CD4-positive, alpha-beta T cell (primary cell): ENCODE results near the gene NFX1. TPM values are rescaled to one million over a fixed set of nuclear protein-coding genes. Genes with fewer than 3 reads are reported as not detected.

ENCODE experiments used
- ATAC-seq: fragments of 200-7000 bp; cut with Tn5 transposase; one replicate; pipeline ENCODE4 v1.10.0; 2022; ENCODE audit warnings: mild to moderate bottlenecking; ENCODE audit not compliant: poor library complexity
- CTCF ChIA-PET: fragments of 350-600 bp; sonication (Branson Sonifier 250); formaldehyde crosslinking; loops from one replicate; lab custom pipeline; 2021; ENCODE audit warnings: antibody characterized with exemption, inconsistent platforms; lab: Charles Lee
- POLR2A ChIA-PET: fragments of 350-600 bp; sonication (Branson Sonifier 250); formaldehyde crosslinking; loops from one replicate; lab custom pipeline; 2021; ENCODE audit warnings: antibody characterized with exemption, inconsistent platforms; lab: Charles Lee
- DNase-seq, 14 experiments: peaks; one replicate each; pipeline ENCODE4 v3.0.0-alpha.2; 2013 to 2020; ENCODE audit warnings: mixed read lengths in 2 of 14
- H3K27ac ChIP-seq, 2 donors: one replicate each; pipeline versions ENCODE4 v1.5.1 to v1.7.0; 2013; ENCODE audit warnings: low read length in 2 of 2, low read depth in 1 of 2, mild to moderate bottlenecking in 1 of 2
- H3K27me3 ChIP-seq, 2 experiments: 1 replicate in 1 of 2; 2 replicates in 1 of 2; pipeline versions ENCODE4 v1.6.1 to v1.7.0; 2013; ENCODE audit warnings: low read length in 2 of 2, control low read depth in 1 of 2, mild to moderate bottlenecking in 1 of 2, moderate library complexity in 1 of 2; ENCODE audit not compliant: insufficient read depth in 2 of 2, control insufficient read depth in 1 of 2
- H3K36me3 ChIP-seq: one replicate; pipeline ENCODE4 v1.6.1; 2013; ENCODE audit warnings: low read length, control low read depth; ENCODE audit not compliant: insufficient read depth
- H3K4me1 ChIP-seq: one replicate; pipeline ENCODE4 v1.6.1; 2013; ENCODE audit warnings: low read length, control low read depth; ENCODE audit not compliant: insufficient read depth
- H3K4me3 ChIP-seq: one replicate; pipeline ENCODE4 v1.5.1; 2013; ENCODE audit warnings: mild to moderate bottlenecking, low read length, moderate library complexity
- H3K9me3 ChIP-seq, 2 experiments: 1 replicate in 1 of 2; 2 replicates in 1 of 2; pipeline versions ENCODE4 v1.6.1 to v1.7.0; 2013; ENCODE audit warnings: low read length in 2 of 2, mild to moderate bottlenecking in 2 of 2, control low read depth in 1 of 2, moderate library complexity in 1 of 2; ENCODE audit not compliant: control insufficient read depth in 1 of 2, insufficient read depth in 1 of 2
- H3K27ac Mint-ChIP-seq: one replicate; pipeline ENCODE4 v1.8.0; 2020; ENCODE audit warnings: mixed read lengths
- H3K27me3 Mint-ChIP-seq: one replicate; pipeline ENCODE4 v1.8.0; 2021; ENCODE audit warnings: mixed read lengths
- H3K36me3 Mint-ChIP-seq: one replicate; pipeline ENCODE4 v1.8.0; 2021; ENCODE audit warnings: low read depth, mixed read lengths
- H3K4me1 Mint-ChIP-seq: one replicate; pipeline ENCODE4 v1.8.0; 2021; ENCODE audit warnings: low read depth, mixed read lengths
- H3K4me3 Mint-ChIP-seq: one replicate; pipeline ENCODE4 v1.8.0; 2020; ENCODE audit warnings: mild to moderate bottlenecking, mixed read lengths
- H3K9me3 Mint-ChIP-seq: one replicate; pipeline ENCODE4 v1.8.0; 2020; ENCODE audit warnings: mixed read lengths
- CTCF ChIP-seq: fragments of 200-600 bp; IDR thresholded peaks from one replicate; pipeline ENCODE4 v1.8.0; 2022; ENCODE audit warnings: antibody characterized with exemption, mild to moderate bottlenecking
- intact Hi-C, 2 experiments: fragments of 100-400 bp; cut with DNase I in 1 of 2; cut with micrococcal nuclease in 1 of 2; formaldehyde crosslinking; loops; one replicate each; pipeline versions ENCODE4 v1.15.1 to v1.9.0; 2023 to 2025; cut with DNase I, micrococcal nuclease
- total RNA-seq, 174 experiments: library from RNA in 2 of 174; stranded (reverse) in 2 of 174; gene quantifications; one replicate each; pipeline ENCODE4 v1.2.3 and lab custom pipeline; 2021 to 2026

Gene NFX1
- total RNA-seq, 2 experiments from 2014 or later: 33.1 to 34.1 TPM

DNA sequence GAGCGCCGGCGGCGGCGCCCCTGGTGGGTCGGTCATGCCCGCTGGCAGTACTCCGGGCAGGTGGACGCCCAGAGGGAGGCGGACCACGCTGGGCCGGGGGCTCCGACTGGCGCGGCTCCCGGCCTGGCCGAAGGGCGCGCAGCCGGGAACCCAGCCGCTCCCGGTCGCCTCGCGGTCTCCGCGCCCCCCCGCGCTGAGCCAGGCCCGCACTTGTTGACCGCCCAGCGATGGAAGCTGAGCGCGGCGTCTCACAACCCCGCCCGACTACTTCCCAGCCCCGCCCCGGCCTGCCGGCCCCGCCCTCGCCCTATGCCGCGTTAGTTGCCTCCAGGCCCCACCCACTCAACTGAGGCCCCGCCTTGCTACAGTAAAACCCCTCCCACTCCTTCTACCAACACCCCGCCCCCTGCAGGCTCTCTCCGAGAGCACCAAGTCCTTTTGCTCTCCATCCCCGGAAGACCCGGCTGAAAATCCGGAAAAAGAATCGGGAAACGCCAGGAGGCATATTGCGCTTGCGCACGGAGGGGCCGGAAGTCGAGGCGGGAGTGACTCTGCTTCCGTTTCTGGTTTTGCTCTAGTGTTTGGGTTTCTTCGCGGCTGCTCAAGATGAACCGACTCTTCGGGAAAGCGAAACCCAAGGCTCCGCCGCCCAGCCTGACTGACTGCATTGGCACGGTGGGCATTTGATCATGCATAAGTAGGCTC lies 25.7 kb upstream of the NFX1 start, which contains the start of the genes BAG1 and CHMP5:
TSS of gene BAG1 (minus strand) at position 236 of the 705 bp plus-strand sequence.
TSS of gene CHMP5 (plus strand) at position 577 of the 705 bp plus-strand sequence. CDS start at position 607, 30 bp downstream.
- Histone ChIP-seq H3K4me1 (peaks cover 31% of the 10 kb centered on the region), H3K4me3 (peak within 1 kb of the TSS; percentile 94), H3K27ac (peak within 1 kb of the TSS; percentile 59 to 86), H3K9me3 (no peaks in the 10 kb centered on the region), H3K27me3 (no peaks in the 10 kb centered on the region), H3K36me3 (peaks cover 56% of the 10 kb centered on the region)
- Mint-ChIP-seq H3K4me1 (peaks cover 63% of the 10 kb centered on the region), H3K9me3 (no peaks in the 10 kb centered on the region), H3K4me3 (peak within 1 kb of the TSS; percentile 96), H3K36me3 (peaks cover 77% of the 10 kb centered on the region), H3K27ac (peak within 1 kb of the TSS; percentile 91), H3K27me3 (no peaks in the 10 kb centered on the region)
- peak; percentile 99 to 100 (median 100) for DNase-seq
- POLR2A ChIA-PET: interaction anchor here (0.8 to 3.5 kb wide), 8 partner anchors 9 to 239 kb away, joined by 3 to 71 read pairs (median 6); partner anchors contain the start of genes AQP3, B4GALT1, DNAJA1 and NFX1
- TF ChIP-seq CTCF: no peak
- CTCF ChIA-PET: interaction anchor here (1.0 to 1.3 kb wide), 3 partner anchors 23 to 85 kb away, joined by 4 to 5 read pairs (median 4); partner anchors contain the start of gene NFX1
- ATAC-seq: peak; percentile 96
- intact Hi-C loops: loop anchor here (1.0 to 10.0 kb wide), 6 partner anchors 26 to 880 kb away; partner anchors contain the start of genes B4GALT1 (in 2 of the 2), NFX1 (in 2 of the 2), SMU1 (in 2 of the 2) and ACO1 (in 1 of the 2)

DNA sequence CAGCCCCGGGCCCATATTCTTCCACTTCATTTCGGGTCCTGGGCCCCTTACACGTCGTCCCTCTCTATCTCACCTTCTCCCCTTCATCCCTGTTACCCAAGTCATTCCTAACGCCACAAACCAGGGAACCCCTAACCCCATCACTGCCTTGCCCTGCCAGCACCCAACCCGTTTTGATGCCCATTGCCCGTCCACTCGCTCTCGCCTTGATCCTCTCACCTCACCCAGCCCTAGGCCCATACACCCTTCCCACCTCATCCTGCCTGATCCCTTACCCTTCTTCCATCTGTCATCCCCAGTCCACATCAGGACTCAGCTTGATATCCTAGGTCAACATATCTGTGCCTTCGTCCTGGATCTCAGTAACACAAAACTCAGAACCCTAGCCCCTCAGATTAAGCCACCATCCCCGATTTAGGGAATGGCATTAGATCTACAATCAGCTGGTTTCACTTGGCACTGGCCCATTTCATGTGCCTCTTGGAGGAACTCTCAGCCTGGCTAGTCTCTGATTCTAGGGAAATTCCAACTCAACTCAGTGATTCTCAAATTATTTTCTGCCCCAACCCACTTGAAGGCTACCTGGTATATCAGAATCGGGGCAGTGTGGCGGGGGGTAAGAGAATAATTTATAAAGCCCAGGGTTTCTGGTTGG lies 25.0 kb upstream of the NFX1 start:
- DNase-seq (peak in 2 of 14 experiments; percentile 45), ATAC-seq (no peak)
- peak overlapping the region; percentile 91 for H3K27ac Mint-ChIP-seq
- ChIA-PET CTCF (interaction anchor here (0.5 to 1.0 kb wide), 2 partner anchors 21 to 88 kb away, joined by 4 to 5 read pairs; no protein-coding TSS in a partner anchor), POLR2A (interaction anchor here (1.4 to 3.5 kb wide), 4 partner anchors 8 to 98 kb away, joined by 3 to 71 read pairs (median 9); partner anchors contain the start of genes B4GALT1 and NFX1)
- Histone ChIP-seq H3K4me3 (peak overlapping the region; percentile 72), H3K27ac (peak overlapping the region; percentile 59 to 86), H3K9me3 (no peaks in the 10 kb centered on the region), H3K4me1 (peaks cover 31% of the 10 kb centered on the region), H3K27me3 (no peaks in the 10 kb centered on the region), H3K36me3 (peaks cover 56% of the 10 kb centered on the region)
- peaks cover 74% of the 10 kb centered on the region for H3K36me3 Mint-ChIP-seq
- TF ChIP-seq CTCF: no peak
- H3K27me3 Mint-ChIP-seq: no peaks in the 10 kb centered on the region
- no peaks in the 10 kb centered on the region for H3K9me3 Mint-ChIP-seq
- H3K4me3 Mint-ChIP-seq: peak overlapping the region; percentile 96
- H3K4me1 Mint-ChIP-seq: peaks cover 56% of the 10 kb centered on the region
- intact Hi-C loops: loop anchor here (2.0 to 10.0 kb wide), 4 partner anchors 99 to 881 kb away; partner anchors contain the start of genes B4GALT1 (in 2 of the 2), ACO1 (in 1 of the 2), DNAJA1 (in 1 of the 2) and SMU1 (in 1 of the 2)

GRCh38 chr9:33267151-33267767 lies 23.1 kb upstream of the NFX1 start:
- Mint-ChIP-seq H3K27me3 (no peaks in the 10 kb centered on the region), H3K4me3 (no peak overlapping the region), H3K36me3 (peaks cover 78% of the 10 kb centered on the region), H3K9me3 (no peaks in the 10 kb centered on the region), H3K27ac (peak overlapping the region; percentile 91), H3K4me1 (peaks cover 59% of the 10 kb centered on the region)
- H3K36me3 ChIP-seq: peaks cover 55% of the 10 kb centered on the region
- intact Hi-C loops: loop anchor here in 1 of 2 experiments (10.0 kb wide), 1 partner anchor 882 kb away; the partner anchor contains the start of gene ACO1
- no peak for TF ChIP-seq CTCF
- DNase-seq (no peak), ATAC-seq (no peak)
- H3K9me3 ChIP-seq: no peaks in the 10 kb centered on the region
- no peaks in the 10 kb centered on the region for H3K27me3 ChIP-seq
- H3K4me1 ChIP-seq: peaks cover 31% of the 10 kb centered on the region
- ChIA-PET POLR2A (interaction anchor here (1.4 kb wide), 1 partner anchor 23 kb away, joined by 6 read pairs; the partner anchor contains the start of gene NFX1), CTCF (interaction anchor here (2.3 kb wide), 1 partner anchor 20 kb away, joined by 8 read pairs; no protein-coding TSS in a partner anchor)
- no peak overlapping the region for H3K27ac ChIP-seq
- H3K4me3 ChIP-seq: no peak overlapping the region
